NCI-H748 treated with DMSO at 0.1 percent for 48 hours (cell line): Measurements from ENCODE around the gene GOLGA2.

Experiments
- DNase-seq: peaks from one replicate; lab custom pipeline; 2025; lab: John Stamatoyannopoulos, UW

GOLGA2 gene

DNA sequence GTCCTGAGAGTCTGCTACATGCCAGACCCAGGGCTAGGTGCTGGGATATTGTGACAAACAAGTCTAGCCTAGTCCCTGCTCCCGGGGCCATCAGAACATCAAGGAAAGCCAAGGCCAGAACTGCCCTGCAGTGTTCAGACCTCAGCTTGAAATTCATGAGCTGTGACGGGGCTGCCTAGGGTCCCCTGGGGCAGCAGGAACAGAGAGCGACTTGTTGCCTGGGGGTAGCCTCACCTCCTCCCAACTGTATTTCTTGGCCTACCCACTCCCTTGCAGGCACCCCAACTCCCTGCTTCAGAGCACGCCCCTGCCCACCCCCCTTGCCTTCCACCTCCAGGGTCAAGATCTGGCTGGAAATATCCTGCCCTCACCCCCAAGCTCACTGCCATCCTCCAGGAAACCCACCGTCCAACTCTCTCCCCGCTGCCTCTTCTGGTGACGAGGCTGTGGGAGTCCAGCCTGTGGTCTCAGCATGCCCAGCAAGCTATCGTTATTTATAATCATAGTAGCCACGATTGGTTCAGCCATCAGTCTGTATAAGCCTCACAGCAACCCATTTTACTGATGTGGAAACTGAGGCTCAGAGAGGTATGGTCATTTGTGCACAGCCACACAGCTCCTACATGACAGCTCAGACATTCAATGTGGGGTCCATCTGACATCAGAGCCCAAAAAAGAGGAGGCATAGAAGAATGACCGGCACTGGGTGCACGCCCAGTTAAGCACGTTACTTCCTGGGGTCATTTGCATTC, 61.9 kb downstream of the GOLGA2 start:
- DNase-seq, result no peak

DNA sequence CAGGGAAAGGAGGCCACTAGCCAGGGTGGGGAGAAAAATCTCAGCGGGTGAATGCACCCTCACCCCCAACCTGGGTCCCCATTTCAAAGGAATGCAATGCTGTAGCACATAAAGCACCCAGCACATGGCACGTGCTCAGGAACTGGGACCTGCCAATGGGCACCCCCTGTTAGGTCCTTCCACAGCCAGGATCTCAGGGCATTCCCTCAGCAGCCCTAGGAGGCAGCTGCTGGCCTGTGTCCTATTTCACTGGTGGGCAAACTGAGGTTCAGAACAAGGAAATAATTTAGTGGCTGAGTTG, 63.9 kb downstream of the GOLGA2 start:
- no peak for DNase-seq

DNA sequence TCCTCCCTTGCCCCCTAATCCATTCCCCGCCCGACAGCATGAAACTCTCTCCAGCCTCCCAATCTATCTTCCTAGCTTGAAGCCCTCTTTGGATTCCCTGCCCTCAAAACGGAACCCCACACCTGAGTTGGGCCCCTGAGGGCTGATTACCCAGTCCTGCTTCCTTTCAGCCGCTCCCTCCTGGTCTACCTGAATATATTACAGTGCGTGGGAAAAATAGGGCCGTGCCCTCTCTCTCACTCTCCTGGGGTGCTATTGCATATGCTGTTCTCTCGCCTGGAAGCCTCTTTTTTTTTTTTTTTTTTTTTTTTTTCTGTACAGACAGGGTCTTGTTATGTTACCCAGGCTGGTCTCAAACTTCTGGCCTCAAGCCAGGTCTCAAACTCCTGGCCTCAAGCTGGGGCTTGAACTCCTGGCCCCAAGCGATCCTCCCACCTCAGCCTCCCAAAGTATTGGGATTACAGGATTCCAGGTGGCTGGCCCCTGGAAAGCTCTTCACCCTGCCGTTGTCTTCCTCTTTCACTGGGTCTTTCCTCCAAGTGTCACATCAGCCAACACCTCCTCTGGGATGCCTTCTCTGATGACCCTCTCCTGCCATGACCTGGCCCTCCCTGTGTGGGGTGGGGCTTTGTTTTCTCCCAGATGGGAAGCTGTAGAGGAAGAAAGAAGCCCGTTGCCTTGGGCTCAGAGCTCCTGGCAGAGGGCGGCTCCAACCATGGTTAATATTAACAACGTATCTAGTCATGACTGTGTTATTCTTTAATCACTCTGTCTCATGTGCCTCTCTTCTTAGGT, 64.4 kb downstream of the GOLGA2 start:
- DNase-seq, result no peak

DNA sequence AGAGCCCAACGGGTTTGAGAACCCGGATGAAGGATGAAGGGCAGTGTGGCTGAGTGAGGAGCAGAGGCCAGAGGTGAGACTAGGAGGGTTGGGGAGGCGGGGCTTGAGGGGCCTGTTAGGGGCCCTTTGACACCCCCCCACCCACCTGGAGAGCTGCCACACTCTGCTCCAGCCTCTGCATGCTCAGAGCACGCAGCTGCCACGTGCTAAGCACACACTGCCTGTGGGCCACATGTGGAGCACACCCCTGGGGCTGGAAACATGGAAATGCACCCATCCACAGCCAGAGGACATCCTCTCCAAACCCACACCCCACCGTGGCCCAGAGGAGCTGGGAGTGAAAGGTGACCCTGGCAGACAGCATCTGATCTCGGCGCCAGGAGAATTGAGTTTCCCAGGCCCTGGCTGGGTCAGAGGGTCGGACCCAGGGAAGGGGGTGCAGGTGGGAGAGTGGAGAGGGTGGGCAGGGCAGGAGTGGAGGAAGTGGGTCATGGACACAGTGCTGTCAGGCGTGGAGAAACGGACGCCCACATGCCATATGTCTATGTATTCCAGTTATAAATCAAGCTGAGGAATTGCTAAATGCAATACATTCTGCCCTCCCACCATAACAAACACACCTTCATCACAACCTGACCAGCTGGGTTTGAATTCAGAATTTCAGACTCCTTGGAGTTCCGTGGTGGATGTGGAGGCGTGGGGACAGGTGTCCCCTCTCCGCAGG, 66.7 kb downstream of the GOLGA2 start:
- no peak for DNase-seq

DNA sequence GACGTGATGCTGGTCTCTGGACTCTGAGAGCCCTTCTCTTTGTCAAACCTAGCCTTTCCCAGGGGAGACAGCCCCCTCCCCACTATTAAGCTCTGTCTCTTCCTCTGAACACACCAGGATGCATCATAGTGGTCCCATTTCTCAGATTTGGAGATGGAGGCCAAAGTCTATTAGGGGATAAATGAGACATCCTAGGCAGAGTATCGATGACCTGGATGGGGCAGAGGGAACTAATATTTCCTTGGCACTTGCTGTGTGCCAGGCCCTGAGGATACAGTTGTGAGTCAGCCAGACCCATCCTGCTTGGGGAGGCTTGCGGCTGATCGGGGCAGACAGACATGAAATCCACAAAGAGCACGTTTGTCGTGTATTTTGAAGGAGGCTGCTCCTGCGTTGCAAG, 67.4 kb downstream of the GOLGA2 start:
- DNase-seq, result no peak

DNA sequence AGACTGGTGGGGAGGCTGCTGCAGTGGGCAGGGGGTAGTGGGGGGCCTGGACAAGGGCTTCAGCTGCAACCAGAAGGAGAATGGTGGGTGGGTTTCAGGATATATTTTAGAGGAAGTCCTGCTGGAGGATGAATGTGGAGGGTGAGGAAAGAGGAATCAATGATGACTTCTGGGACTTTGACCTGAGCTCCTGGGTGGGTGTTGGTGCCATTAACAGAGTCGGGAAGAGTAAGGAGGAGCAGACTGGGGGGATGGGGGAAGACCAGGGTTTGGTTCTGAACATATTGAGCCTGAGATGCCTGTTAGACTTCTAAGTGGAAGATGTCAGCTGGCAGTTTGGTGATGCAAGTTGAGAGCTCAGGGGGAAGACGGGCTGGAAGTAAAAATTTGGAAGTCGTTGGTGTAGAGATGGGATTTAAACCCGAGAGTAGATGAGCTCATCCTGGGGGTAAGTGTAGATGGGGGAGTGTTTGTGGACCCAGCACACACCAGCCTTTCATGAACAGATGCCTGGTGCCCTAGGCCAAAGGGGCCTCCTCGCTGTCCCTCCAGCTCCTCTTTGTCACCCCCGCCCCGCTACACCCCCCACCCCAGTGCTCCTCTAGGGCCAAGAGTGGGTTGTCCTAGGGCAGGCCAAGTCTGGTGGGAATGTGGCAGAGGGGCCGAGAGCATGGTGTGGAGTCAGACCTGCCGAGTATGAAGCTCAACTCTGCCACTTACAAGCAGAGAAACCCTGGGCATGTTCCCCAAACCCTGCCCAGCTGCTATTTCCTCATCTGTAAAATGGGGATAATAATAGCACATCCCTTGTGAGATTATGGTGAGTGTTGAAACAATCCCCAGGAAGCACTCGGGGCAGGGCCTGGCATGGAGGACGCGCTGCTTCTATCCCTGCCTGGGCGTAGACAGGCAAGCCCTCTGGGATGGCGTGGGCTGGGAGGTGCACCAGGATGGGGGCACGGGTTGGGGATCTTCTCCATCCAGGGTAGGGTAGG, 68.6 kb downstream of the GOLGA2 start:
- no peak for DNase-seq

DNA sequence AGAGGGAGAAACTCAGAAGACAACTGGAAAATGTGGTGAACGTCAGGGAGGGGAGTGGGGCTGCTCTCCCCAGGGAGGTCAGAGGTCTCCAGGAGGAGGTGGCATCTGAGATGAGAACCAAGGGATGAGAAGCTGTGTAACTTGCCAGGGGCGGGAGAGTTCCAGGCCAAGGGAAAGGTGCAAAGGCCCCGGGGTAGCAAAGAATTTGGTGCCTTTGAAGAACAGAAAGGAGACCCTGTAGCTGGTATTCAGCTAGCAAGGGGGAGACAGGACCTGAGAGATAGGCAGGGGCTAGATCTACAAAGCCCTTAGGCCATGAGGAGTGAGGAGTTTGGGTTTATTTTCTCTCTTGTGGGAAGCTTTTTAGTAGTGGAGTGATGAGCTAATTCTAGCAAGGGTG, 69.3 kb downstream of the GOLGA2 start:
- DNase-seq, result no peak
